NCI-H226 (cell line): Measurements from ENCODE around the gene HOXC9.

Source experiments
- DNase-seq: peaks from one replicate; pipeline ENCODE4 v3.0.0-alpha.2; 2015

Gene HOXC9

DNA sequence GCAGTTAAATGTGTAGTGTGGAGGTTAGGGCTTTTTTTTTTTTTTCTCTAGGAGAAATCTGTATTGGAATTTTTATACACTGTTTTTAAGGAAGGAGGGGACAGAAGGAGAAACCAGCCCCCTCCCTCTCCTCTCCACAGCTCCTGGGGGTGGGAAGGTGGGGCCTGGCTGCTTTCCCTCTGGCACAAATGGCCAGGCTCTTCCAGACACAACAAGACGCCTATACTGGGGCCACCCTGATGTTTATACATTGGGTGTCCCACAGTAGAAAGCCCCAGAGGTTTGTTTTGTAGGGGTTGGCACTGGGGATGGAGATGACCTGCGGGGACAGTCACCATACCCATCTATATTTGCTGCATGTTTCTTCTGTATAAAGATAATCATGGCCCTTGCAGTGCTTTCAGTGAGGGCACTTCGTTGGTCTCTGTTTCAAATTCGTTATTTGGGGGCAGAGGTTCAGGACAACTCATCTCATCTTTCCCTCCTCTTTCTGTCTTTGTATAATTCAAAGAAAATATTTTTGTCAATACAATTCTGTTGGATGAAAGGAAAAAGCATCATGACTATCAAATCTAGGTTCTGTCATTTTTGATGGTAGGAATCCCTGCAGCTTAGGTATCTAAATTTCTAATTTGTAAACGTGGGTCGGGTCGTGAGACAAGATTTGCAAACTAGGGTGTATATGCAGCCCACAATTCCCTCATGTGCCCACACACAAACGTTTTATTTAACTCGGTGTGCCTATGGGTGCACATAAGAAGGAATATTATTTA, 23.0 kb upstream of the HOXC9 start:
- DNase-seq, result no peak

DNA sequence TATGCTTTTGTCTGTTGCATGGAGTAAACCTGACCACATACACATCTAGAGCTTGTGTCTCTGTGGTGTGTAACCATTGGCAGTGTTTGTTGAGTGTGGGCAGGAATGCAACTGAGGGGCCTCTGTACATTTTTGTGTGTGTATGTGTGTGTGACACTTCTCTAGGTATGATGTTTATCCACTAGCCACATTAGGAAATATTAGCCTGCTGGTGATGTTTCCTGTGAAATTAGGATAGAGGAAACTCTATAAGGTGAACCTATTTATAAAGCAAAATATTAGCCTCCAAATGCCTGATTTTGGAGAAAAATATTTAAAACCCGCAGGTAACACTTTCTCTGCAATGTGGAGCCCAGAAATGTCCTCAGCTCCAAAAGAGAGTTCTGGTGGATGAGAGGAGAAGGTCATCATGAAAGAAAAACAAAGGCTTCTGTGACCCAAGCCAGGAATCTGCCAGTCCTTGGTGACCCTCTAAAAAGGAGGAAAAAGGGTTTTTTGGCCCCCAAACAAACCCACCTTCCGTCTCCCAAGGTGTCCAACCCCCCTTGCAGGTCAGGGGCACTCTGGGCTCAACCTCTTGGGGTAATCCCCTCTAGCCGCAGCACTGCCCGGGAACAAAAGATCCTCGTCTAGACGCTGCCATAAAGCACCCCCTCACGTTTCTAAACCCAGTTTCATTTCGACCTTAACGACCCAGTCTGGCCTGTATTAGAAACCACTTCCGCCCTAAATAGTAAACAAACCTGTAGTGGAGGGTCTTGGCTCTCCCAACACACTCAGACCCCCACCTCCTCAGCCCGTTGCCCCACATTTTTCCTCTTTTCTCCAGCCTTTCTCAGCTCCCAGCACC, 22.1 kb upstream of the HOXC9 start:
- DNase-seq, result no peak

DNA sequence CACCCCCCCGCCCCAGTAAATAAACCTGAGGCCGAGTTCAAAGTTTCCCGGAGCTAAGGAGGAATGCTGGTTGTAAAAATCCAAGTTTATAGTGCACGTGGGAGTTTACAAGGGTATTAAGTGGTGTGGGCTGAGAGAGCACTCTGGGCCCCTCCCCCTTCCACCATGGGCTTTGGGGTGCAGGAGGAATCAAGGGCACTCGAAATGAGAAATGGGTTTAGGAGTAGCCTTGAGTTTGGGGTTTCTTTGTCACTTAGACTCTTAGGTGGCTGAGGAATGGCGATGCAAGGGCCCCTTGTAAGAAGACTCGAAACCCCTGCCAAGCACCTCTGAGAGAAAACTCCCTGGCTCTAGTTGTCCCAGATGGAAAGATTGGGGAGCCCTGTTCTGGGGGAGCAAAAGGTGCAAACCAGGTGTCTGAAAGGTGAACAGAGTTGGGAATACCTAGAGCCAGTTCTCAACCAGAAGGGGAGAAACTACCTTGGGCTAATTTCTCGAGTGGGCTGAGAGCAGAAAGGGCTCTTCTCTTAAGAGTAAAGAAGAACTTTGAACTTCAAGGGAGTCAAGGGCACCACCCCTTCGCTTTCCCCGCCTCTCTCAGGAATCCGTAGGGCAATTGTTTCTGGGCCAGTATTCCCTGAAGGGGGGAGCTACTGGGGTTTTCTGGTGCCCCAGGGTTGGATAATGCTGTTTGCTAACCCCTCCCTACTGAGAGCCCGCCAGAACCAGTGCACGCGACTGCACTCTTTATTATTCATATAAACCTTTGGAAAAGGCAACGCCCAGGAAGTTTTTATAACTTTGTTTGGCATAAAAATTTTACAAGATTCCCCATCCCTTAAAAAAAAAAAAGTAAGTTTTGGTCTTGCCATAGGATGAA, 21.2 kb upstream of the HOXC9 start:
- DNase-seq, result no peak

DNA sequence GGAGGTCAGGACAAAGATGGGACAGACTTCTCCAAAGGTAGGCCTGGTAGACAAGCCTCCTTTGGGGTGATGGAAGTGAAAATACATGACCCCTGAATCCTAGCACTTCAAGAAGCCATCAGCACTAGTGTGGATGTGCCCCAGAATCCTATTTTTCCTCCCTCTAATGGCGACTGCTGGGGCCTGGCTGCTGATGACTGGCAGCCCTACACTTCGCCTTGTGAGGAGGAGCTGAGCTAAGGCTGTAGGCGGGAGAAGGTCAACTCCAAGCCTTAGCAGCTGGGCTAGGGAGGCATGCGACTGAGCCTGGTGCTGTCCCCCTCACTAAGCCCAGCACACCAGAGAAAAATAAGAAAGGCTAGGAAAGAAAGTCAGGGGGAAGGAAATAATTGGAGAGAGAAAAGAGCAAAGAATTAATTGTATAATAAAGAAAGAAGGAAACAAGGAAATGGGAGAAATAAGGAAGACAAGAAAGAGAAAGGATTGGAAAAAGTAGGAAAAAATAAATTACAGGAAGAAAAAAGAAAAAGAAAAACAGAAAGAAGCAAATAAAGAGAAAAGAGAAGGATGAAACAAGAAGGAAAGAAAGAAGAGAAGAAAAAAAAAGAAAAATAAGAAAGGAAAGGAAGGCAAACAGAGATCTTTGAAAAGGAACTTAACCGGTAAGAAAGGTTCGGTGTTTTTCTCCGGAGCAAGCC, 19.7 kb upstream of the HOXC9 start:
- DNase-seq, result no peak

DNA sequence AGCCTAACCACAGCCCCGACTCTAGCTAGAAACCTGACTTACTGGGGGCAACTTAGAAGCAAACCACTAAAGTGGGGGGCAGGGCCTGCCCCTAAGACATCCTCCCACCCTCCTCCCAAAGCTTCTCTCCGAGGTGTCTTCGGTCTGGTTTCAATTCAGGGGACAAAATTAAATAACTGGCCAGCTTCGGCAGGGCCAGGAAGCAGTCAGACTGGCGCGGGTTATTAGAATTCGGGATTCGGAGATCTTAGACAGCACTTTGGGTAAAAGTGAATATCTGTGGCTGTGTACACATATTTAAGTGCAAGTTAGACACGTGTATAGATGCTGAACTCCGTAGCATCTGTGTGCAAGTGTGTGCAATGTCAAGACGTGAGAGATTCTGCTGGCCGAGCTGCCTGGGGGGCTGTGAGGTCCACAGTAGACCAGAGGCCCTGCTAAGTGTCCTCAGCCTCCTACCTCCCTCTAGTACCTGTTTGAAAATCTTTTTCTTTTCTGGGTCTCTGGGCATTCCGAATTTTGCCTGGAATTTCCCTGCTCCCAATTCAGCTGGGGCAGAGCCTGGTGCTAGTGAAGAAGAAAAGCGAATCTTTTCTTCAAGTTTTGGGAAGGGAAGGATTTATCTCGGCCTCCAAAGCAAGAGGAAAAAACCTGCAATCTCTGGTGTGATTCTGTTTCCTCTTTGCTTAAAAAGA, 19.0 kb upstream of the HOXC9 start:
- DNase-seq, result no peak

DNA sequence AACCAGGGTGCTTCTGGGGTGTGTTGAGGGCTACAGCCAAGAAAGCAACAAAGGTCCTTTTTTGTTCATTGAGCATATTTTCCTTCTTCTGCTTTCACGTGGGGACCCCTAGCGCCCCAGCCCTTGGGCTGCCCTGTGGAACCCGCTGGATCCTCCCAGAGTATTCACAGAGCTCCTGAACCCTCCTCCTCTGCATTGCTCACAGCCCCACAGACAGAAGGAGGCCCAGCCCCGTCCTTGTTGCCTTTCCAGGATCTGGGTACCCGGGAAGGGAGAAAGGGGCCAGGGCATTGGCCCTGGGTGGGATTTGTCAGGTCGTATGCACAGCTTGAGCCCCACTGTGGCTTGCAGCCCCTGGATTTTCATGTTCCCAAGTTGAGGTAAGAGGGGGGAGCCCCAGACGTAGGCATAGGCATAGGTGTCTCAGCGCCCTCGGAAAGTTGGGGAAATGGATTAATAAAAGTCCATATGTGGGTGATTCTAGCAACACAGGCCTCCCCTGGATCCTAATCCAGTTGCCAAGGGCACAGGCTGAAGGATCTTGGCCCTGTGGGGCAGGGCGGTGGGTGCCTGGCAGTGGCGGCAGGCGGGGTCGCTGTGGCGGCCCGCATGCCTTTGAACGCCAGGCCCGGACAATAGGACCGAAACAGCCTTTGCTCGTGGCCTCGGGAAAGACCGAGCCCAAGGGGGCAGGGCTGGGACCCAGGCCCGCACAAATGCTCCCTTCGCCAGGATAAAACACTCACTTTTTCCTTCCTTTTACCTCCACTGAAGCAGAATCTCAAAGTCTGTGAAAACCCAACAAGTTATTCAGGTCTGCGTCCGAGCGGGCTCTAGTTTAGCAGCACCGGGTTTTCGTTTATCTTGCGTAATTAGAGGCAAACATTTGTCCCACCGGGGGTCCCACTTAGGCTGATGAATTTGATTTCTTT, 18.1 kb upstream of the HOXC9 start:
- DNase-seq, result no peak

DNA sequence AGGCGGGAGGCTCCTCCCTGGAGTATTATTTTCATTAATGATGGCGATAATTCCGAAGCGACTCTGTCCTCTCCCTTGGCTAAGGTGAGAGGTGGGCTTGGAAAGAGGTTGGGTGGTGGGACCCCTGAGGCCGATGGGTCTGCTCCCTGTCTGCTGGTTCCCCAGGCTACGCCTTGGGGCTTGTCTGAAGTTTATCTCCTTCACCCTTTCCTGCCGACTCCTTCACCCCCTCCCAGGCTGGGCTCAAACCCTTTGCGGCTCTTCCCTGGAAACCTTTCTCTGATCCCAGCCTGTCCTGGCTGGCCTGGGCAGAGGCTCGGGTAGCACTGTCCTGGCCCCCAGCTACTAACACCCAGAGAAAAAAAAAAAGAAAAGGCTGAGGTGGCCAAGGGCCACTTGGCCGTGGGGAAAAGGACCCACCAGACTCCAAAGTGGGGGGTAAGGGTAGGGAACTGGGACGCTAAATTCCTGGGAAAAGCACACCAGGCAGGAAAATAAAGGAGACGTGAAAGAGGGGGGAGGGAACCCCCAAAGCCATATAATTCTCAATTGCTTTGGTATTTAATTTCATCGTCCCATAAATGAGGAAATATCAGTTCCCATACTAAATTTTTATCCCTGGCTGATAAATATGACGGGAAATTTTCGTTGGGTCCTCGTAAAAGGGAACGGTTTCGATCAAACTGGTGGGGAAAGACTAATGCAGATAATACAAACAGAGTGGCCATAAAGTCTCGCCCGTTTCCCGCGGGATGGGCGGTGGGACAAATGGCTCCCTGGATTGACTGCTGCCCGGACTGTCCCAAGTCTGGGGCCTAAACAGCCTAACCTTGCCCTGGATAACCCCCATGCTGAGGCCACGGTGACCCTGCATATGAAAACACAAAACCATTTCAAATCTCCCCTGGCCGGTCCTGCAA, 17.1 kb upstream of the HOXC9 start:
- no peak for DNase-seq

DNA sequence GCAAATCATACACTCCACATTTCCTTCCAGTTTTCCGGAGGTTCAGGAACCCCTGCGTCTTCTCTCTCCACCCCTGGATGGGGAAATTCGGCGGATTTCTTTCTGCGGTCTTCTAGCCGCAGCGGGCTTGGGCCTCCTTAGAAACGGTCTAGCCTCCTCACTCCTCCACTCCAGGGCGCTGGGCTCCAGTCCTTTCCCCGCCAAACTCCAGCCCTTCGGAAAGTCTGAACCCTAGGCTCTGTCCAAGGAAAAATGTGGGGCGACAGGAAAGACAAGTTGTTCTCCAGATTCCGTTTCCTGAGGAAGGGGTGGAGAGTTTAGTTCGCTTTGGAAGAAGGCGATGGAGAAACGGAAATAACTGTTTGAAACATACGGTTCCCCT, 16.4 kb upstream of the HOXC9 start:
- no peak for DNase-seq

DNA sequence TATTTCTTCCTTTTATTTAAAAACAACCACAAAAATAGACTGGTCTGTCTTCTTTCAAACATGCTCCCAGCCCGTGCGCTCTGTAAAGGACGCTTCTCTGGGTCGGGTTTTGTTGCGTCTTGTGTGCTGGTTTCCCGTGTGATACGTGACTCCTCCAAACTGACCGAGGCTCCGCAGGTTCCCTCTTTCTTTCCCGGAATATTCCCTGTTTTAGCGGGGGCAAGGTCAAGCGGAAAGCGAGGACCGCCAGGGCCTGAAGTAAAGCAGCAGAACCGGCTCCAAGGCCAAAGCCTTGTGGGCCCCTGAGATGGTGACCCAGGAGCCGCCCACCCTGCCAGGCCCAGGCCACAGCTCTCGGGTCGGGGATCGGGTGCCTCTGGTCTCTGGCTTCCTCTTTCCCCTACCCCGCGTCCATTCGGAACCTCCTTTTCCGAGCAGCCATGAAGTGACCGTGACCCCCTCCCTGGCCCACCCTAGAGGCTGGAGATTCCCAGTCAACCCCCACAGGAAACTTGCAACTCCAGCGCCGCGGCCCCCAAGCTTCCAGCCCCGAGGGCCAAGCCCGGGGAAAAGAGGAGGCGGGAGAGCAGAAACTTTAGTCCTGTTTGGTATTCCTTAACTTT, 15.9 kb upstream of the HOXC9 start:
- no peak for DNase-seq

DNA sequence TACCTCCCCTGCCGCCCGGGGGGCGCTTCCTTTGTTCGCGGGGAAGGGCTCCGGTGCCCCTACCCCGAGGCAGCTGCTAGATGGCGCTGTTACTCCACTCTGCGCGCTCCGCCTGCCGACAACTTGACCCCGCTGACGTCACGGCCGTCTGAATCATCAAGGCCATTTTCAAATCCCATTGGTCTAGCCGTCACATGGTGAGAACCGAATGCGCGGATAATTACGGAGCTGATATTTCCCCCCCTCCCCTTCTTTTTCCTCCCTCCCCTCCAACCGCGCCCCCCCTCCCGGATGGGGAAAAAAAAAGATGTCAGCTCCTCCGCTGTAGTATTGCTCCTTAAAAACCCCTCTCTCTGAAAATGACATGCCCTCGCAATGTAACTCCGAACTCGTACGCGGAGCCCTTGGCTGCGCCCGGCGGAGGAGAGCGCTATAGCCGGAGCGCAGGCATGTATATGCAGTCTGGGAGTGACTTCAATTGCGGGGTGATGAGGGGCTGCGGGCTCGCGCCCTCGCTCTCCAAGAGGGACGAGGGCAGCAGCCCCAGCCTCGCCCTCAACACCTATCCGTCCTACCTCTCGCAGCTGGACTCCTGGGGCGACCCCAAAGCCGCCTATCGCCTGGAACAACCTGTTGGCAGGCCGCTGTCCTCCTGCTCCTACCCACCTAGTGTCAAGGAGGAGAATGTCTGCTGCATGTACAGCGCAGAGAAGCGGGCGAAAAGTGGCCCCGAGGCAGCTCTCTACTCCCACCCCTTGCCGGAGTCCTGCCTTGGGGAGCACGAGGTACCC, 14.9 kb upstream of the HOXC9 start, which contains the start of gene HOXC10:
HOXC10 (plus strand) TSS at position 246 of the 791 bp plus-strand sequence; CDS start at position 360, 114 bp downstream.
- DNase-seq, result peak; percentile 83

DNA sequence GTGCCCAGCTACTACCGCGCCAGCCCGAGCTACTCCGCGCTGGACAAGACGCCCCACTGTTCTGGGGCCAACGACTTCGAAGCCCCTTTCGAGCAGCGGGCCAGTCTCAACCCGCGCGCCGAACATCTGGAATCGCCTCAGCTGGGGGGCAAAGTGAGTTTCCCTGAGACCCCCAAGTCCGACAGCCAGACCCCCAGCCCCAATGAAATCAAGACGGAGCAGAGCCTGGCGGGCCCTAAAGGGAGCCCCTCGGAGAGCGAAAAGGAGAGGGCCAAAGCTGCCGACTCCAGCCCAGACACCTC, 14.3 kb upstream of the HOXC9 start:
- no peak for DNase-seq

DNA sequence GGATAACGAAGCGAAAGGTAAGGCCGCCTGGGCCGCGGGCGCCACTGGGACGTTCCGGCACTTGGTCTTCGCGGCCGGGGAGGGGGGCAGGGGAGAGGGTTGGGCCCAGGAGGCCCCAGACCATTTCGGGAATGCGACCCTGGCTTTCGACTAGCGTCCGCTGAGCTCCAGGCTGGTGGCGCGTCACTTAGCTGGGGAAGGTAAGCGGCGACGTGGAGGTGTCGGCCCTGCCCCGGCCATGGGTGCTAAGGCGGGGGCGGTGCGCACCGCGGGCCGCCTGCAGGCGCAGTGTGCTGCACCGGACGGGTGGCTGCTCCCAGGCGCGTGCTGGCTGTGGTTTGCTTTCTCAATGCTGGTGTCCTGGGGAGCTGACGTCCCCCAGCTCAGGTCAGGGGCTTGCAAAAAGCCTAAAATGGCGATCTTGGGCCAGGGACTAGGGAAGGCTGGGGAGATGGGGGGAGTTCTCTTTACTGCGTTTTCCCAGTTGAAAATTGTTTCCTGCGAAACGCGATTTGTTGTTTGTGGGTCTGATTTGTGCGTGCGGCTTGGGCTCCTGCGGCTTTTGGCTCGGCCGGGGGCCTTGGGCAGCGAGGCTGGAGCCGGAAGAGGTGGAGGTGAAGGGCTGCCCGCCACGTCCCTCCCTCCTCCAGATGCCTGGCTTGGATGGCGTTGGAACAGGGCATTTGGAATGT, 13.8 kb upstream of the HOXC9 start:
- DNase-seq, result no peak

DNA sequence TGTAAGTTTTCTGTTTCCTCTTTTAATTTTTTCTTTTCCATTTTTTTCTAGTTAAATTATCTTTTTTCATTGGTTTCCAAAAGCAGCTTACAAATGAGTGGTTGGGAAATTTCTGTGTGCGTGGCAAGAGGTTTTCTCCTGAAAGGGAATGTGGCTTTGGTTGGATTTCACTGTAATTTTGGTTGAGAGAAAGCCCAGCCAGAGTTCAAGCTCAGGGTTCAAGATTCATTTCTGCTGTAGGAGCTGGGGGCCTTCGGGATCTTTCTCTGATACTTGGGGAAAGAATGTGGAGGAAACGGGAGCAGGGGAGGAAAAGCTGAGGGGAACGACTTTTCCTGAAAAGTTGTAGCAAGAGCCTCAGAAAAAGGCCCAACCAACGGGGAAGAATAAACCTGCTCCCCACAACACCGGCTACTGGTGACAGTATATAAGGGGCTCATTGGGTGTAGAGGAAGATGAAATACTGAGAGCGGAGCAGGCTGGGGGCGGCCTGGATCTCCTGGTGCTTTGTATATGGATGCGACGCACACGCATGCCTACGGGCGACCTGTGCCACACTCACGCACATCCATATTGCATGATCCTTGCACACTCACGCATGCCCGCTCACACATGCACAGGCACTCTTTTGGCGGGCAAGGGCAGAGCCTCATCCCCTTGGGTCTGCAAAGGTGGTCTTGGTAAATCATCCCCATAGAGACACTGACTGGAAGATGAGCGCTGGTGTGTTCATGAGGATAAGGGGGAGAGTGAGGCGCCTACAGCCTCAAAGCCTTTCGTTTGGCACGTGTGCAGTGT, 13.1 kb upstream of the HOXC9 start:
- DNase-seq, result no peak

DNA sequence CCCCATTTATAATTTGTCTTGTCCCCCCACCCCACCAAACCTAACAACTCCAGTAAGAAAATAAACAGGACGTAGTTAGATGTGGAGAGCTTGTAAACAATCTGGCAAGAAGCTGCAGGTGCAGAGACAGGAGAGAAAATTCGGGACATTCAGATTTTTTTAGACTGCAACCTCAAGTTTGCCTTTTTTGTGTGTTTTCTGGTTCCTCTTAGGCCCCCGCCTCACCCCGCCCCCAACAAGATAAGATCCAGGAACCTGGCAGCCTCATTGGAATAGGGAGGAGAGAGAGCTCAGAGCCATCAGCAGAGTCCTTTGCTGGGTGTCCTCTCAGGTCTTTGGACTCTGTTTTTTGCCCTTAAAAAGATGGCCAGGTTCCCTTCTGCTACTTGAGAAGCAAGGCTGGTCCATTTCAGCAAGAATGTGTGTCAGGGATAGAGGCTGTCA, 12.2 kb upstream of the HOXC9 start:
- no peak for DNase-seq

DNA sequence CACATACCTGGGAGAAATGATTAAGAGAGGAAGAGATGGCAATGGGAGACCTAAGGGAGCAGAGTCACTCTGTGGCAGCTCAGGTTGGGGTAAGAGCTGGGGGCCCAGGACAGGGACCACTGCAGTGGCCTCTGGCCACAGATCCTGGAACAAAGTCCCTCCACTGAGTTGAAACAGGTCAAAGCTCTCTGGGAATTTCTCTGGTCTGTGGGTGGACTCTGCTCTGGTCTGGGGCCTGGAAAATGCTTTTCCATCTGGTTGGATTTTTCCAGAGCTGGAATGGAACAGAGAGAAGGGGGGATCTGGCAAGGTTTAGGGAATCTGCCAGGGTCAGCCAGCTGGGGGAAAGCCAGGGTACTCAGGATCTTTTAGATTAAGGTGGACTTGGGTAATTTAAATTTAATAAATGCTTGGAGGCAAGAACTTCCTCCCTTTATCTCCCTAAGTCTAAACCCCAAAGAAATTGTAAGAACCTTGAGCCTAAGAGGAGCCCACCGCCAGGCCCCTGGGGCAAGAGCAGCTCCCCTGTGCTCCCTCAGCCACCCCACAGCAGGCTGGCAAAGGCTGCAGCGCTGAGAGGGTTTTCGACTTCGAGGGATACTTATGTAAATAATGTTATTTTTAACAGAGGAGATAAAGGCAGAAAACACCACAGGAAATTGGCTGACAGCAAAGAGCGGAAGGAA, 11.3 kb upstream of the HOXC9 start:
- no peak for DNase-seq
